ENCODE results near the gene RHOBTB3.

DNA sequence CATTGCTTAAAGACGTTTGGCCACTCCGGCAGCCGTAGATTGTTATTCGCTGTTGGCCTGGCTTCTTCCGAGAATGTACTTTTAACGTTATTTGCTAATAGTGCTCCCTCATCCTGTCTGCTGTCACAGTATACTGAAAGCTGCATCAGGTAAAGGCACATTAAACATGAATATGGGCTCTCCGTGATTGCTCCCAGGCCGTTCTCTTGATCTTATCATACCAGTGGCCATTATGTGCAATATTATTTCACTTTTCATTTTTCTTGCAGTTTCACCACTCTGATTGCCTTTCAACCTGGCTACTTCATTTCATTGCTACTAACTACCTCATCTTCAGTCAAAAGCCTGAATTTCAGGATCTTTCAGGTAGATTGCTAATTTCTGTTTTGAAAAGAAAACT lies 57.4 kb downstream of the RHOBTB3 start:
- TF ChIP-seq EZH2 (IDR thresholded peaks at IDR 0.05) (no peak), FOXP2 (optimal IDR thresholded peaks at IDR 0.05; ENCODE audit: control extremely low read depth, extremely low read length, insufficient read depth) (no peak)
